B cell (primary cell): Measurements from ENCODE around the gene TNKS1BP1. TPM values are rescaled to one million over a fixed set of nuclear protein-coding genes. Genes with fewer than 3 reads are reported as not detected.

ENCODE experiments used
- ATAC-seq: fragments of 200-7000 bp; cut with Tn5 transposase; one replicate; pipeline ENCODE4 v1.10.0; 2021; ENCODE audit warnings: low read depth, mild to moderate bottlenecking, moderate number of reproducible peaks, moderate library complexity
- CTCF ChIA-PET: fragments of 350-600 bp; sonication (Branson Sonifier 250); formaldehyde crosslinking; loops from one replicate; lab custom pipeline; 2021; ENCODE audit warnings: antibody characterized with exemption, inconsistent platforms; lab: Charles Lee
- POLR2A ChIA-PET: fragments of 350-600 bp; sonication (Branson Sonifier 250); formaldehyde crosslinking; loops from one replicate; lab custom pipeline; 2021; ENCODE audit warnings: antibody characterized with exemption; lab: Charles Lee
- DNase-seq: peaks from one replicate; pipeline ENCODE4 v3.0.0; 2013
- H2AFZ ChIP-seq: 2 replicates; pipeline ENCODE4 v1.6.1; 2012; ENCODE audit warnings: mild to moderate bottlenecking, low read depth, low read length; ENCODE audit not compliant: insufficient read depth, poor library complexity, severe bottlenecking
- H3K27ac ChIP-seq, 2 donors: 1 replicate in 1 of 2; 2 replicates in 1 of 2; pipeline ENCODE4 v1.5.1; 2012 to 2013; ENCODE audit warnings: low read length in 2 of 2, mild to moderate bottlenecking in 2 of 2, moderate library complexity in 1 of 2
- H3K27me3 ChIP-seq, 4 experiments: fragments of 200-600 bp in 1 of 4; sonication (generic) in 1 of 4; replicated peaks in 1 of 4; 1 replicate in 2 of 4; 2 replicates in 2 of 4; pipeline versions ENCODE4 v1.6.1 to v1.7.0; 2013 to 2016; ENCODE audit warnings: low read length in 3 of 4, mild to moderate bottlenecking in 2 of 4, mixed read lengths in 1 of 4, moderate library complexity in 1 of 4; ENCODE audit not compliant: insufficient read depth in 4 of 4, control insufficient read depth in 3 of 4; ENCODE audit errors: control extremely low read depth in 1 of 4
- H3K36me3 ChIP-seq, 2 experiments: replicated peaks in 1 of 2; 1 replicate in 1 of 2; 2 replicates in 1 of 2; pipeline versions ENCODE4 v1.6.1 to v1.7.1; 2013; ENCODE audit warnings: low read length in 1 of 2; ENCODE audit not compliant: insufficient read depth in 2 of 2, control insufficient read depth in 1 of 2; ENCODE audit errors: control extremely low read depth in 1 of 2, extremely low read depth in 1 of 2
- H3K4me1 ChIP-seq, 2 donors: fragments of 200-600 bp in 1 of 2; sonication (generic) in 1 of 2; 1 replicate in 1 of 2; 2 replicates in 1 of 2; pipeline versions ENCODE4 v1.5.1 to v1.6.1; 2013 to 2017; ENCODE audit warnings: low read length in 2 of 2; ENCODE audit not compliant: control insufficient read depth in 2 of 2, insufficient read depth in 2 of 2
- H3K4me2 ChIP-seq: replicated peaks from 2 replicates; pipeline ENCODE3; 2012; ENCODE audit warnings: mild to moderate bottlenecking, low read depth, low read length; ENCODE audit not compliant: poor library complexity, severe bottlenecking
- H3K4me3 ChIP-seq, 5 experiments: fragments of 200-600 bp in 1 of 5; sonication (generic) in 1 of 5; 1 replicate in 3 of 5; 2 replicates in 2 of 5; pipeline versions ENCODE4 v1.5.1 to v1.7.0; 2011 to 2016; ENCODE audit warnings: low read length in 4 of 5, mild to moderate bottlenecking in 4 of 5, low read depth in 2 of 5, control low read depth in 1 of 5, moderate library complexity in 1 of 5; ENCODE audit not compliant: insufficient read depth in 1 of 5; ENCODE audit errors: control extremely low read depth in 1 of 5, extremely low read depth in 1 of 5
- H3K79me2 ChIP-seq: fragments of 200-600 bp; sonication (generic); one replicate; pipeline ENCODE4 v1.6.0; 2016; ENCODE audit warnings: low read length; ENCODE audit not compliant: control insufficient read depth, insufficient read depth
- H3K9ac ChIP-seq: fragments of 200-600 bp; sonication (generic); 2 replicates; pipeline ENCODE4 v1.6.1; 2017; ENCODE audit warnings: mild to moderate bottlenecking, low read length, moderate library complexity
- H3K9me3 ChIP-seq, 3 donors: one replicate each; pipeline versions ENCODE4 v1.6.1 to v1.7.1; 2013; ENCODE audit warnings: low read length in 2 of 3; ENCODE audit not compliant: control insufficient read depth in 2 of 3, insufficient read depth in 1 of 3; ENCODE audit errors: control extremely low read depth in 1 of 3
- H4K20me1 ChIP-seq: 2 replicates; pipeline ENCODE4 v1.6.0; 2012; ENCODE audit warnings: mild to moderate bottlenecking, low read length; ENCODE audit not compliant: insufficient read depth, control insufficient read depth, poor library complexity, severe bottlenecking
- H3K27ac Mint-ChIP-seq: one replicate; pipeline ENCODE4 v1.8.0; 2021; ENCODE audit warnings: mixed read lengths
- H3K27me3 Mint-ChIP-seq: one replicate; pipeline ENCODE4 v1.8.0; 2021; ENCODE audit warnings: mixed read lengths
- H3K4me1 Mint-ChIP-seq: one replicate; pipeline ENCODE4 v1.8.0; 2021; ENCODE audit warnings: mixed read lengths
- H3K4me3 Mint-ChIP-seq: one replicate; pipeline ENCODE4 v1.8.0; 2021; ENCODE audit warnings: mixed read lengths
- H3K9me3 Mint-ChIP-seq: one replicate; pipeline ENCODE4 v1.8.0; 2022; ENCODE audit warnings: mixed read lengths; ENCODE audit not compliant: insufficient read depth
- EZH2 ChIP-seq: IDR thresholded peaks from 2 replicates; pipeline ENCODE4 v1.6.1; 2012; ENCODE audit warnings: borderline replicate concordance, low read depth, mild to moderate bottlenecking, moderate library complexity, low read length; ENCODE audit not compliant: insufficient read depth, poor library complexity, severe bottlenecking
- WGBS: methylation state at CpG from one replicate; pipeline ENCODE4 v1.1.5; 2013; ENCODE audit warnings: missing lambda C conversion rate; ENCODE audit not compliant: insufficient coverage; 5-methylcytosine and 5-hydroxymethylcytosine counted together
- intact Hi-C: fragments of 100-400 bp; cut with micrococcal nuclease; formaldehyde crosslinking; loops from one replicate; pipeline ENCODE4 v1.10.0; 2022
- polyA plus RNA-seq: library from polyadenylated mRNA; depleted of rRNA; stranded (reverse); fragments of >200 nt; gene quantifications from 2 replicates; pipeline ENCODE4 v1.2.3, GENCODE V29; 2012
- total RNA-seq, 2 donors: library from RNA; stranded (reverse); fragments of 120-200 nt in 1 of 2; gene quantifications; 1 replicate in 1 of 2; 2 replicates in 1 of 2; pipeline versions ENCODE4 v1.2.3 to v1.2.4, GENCODE V29; 2013 to 2022
- TF ChIP-seq, protein P1 (sequence below): fragments of 200-600 bp; IDR thresholded peaks from one replicate; pipeline ENCODE4 v1.8.0; 2022; ENCODE audit warnings: antibody characterized with exemption, mild to moderate bottlenecking

The TNKS1BP1 gene
- total and polyA plus RNA-seq, 2 donors (not counting 1 experiment from before 2014, with no cell fraction given): 2.2 to 12.2 TPM

DNA sequence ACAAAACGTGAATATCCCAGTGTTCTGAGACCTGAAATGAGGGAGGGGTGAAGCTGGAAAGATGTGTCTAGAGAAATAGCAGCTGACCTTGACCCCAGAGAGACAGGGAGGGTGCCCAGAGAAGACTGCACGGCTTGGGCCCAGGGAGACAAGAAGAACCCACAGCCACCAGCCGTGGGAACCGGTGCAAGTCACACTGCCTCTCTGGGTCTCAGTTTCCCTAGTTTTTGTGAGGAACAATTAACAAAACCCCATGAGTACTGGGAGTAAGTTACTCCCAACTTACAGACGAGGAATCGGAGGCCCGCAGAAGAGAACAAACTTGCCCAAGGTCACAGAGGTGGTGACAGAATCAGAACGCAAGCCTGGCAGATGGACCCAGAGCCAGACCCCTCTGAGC, 19.2 kb downstream of the TNKS1BP1 start:
- WGBS: 96% methylated on average over 4 of the region's 8 CpGs
- intact Hi-C loops: no loop called here
- H3K27ac ChIP-seq: no peak overlapping the region
- H2AFZ ChIP-seq: no peak overlapping the region
- no peak overlapping the region for H3K27ac Mint-ChIP-seq
- H3K4me3 Mint-ChIP-seq: no peak overlapping the region
- ATAC-seq (no peak), DNase-seq (no peak)
- H3K9me3 Mint-ChIP-seq: no peaks in the 10 kb centered on the region
- H3K9me3 ChIP-seq: peaks cover 0 to 2% (median 0%) of the 10 kb centered on the region in 3 donors
- no peaks in the 10 kb centered on the region for H3K79me2 ChIP-seq
- peaks cover 0 to 4% of the 10 kb centered on the region in 2 experiments for H3K36me3 ChIP-seq
- CTCF ChIA-PET: interaction anchor here (1.5 kb wide), 1 partner anchor 40 kb away, joined by 3 read pairs; no protein-coding TSS in a partner anchor
- no peaks in the 10 kb centered on the region for H4K20me1 ChIP-seq
- no peaks in the 10 kb centered on the region for H3K27me3 Mint-ChIP-seq
- TF ChIP-seq, protein P1, sequence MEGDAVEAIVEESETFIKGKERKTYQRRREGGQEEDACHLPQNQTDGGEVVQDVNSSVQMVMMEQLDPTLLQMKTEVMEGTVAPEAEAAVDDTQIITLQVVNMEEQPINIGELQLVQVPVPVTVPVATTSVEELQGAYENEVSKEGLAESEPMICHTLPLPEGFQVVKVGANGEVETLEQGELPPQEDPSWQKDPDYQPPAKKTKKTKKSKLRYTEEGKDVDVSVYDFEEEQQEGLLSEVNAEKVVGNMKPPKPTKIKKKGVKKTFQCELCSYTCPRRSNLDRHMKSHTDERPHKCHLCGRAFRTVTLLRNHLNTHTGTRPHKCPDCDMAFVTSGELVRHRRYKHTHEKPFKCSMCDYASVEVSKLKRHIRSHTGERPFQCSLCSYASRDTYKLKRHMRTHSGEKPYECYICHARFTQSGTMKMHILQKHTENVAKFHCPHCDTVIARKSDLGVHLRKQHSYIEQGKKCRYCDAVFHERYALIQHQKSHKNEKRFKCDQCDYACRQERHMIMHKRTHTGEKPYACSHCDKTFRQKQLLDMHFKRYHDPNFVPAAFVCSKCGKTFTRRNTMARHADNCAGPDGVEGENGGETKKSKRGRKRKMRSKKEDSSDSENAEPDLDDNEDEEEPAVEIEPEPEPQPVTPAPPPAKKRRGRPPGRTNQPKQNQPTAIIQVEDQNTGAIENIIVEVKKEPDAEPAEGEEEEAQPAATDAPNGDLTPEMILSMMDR: no peak
- no peak for TF ChIP-seq EZH2
- H3K4me2 ChIP-seq: no peak overlapping the region
- H3K4me1 ChIP-seq: no peaks in the 10 kb centered on the region
- POLR2A ChIA-PET: no interaction called here
- peaks cover 2% of the 10 kb centered on the region for H3K4me1 Mint-ChIP-seq
- H3K4me3 ChIP-seq: no peak overlapping the region
- H3K27me3 ChIP-seq: no peaks in the 10 kb centered on the region
- no peak overlapping the region for H3K9ac ChIP-seq

DNA sequence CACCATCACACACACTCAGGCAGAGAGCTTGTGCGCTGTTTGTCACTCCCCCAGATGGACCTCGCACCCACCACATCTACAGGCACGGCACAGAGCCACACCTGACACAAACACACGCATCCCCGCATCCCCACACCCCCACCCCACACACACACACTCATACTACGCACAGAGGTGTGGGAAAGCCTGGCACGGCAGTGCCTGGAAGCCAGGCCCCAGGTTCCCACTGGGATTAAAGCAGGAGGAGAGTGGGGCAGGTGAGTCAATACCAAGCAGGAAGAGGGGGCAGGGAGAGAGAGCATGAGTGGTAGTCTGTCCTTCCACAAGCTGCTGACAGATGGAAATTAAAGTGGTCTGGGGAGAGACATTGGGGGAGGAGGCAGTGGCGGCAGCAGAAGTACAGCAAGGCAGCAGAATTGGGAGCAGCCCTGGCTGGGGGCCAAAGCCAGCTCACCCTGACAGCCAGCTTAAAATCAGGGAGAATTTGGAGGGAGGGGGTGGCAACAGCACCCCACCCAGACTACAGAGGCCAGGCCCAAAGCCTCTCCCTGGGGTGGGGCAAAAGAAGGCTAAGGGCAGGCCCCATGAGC, 20.7 kb downstream of the TNKS1BP1 start:
- ChIA-PET CTCF (interaction anchor here (0.6 to 1.5 kb wide), 2 partner anchors 25 to 42 kb away, joined by 3 to 4 read pairs; no protein-coding TSS in a partner anchor), POLR2A (no interaction called here)
- Histone ChIP-seq H3K27ac (no peak overlapping the region), H3K27me3 (no peaks in the 10 kb centered on the region), H4K20me1 (no peaks in the 10 kb centered on the region), H3K9ac (no peak overlapping the region), H3K4me1 (no peaks in the 10 kb centered on the region), H2AFZ (no peak overlapping the region), H3K4me2 (no peak overlapping the region), H3K4me3 (no peak overlapping the region), H3K36me3 (peaks cover 0 to 4% of the 10 kb centered on the region in 2 experiments), H3K9me3 (peaks cover 0 to 17% (median 9%) of the 10 kb centered on the region in 3 donors), H3K79me2 (no peaks in the 10 kb centered on the region)
- TF ChIP-seq EZH2: no peak
- TF ChIP-seq, protein P1: no peak
- peaks cover 2% of the 10 kb centered on the region for H3K4me1 Mint-ChIP-seq
- no peaks in the 10 kb centered on the region for H3K9me3 Mint-ChIP-seq
- ATAC-seq (no peak), DNase-seq (no peak)
- H3K27ac Mint-ChIP-seq: no peak overlapping the region
- no peaks in the 10 kb centered on the region for H3K27me3 Mint-ChIP-seq
- intact Hi-C loops: no loop called here
- no peak overlapping the region for H3K4me3 Mint-ChIP-seq
- 97% methylated on average over 6 of the region's 8 CpGs for WGBS
